GM12801 (cell line): ENCODE measurements around the gene ZSWIM8.

ENCODE experiments used
- TF ChIP-seq, protein P1 (sequence below): IDR thresholded peaks from one replicate; pipeline ENCODE4 v1.5.1; 2011; ENCODE audit warnings: control low read depth; ENCODE audit not compliant: insufficient read length; ENCODE audit errors: extremely low read depth

Gene ZSWIM8

GRCh38 chr10:73779018-73779417 lies 6.4 kb upstream of the ZSWIM8 start:
- TF ChIP-seq, protein P1, sequence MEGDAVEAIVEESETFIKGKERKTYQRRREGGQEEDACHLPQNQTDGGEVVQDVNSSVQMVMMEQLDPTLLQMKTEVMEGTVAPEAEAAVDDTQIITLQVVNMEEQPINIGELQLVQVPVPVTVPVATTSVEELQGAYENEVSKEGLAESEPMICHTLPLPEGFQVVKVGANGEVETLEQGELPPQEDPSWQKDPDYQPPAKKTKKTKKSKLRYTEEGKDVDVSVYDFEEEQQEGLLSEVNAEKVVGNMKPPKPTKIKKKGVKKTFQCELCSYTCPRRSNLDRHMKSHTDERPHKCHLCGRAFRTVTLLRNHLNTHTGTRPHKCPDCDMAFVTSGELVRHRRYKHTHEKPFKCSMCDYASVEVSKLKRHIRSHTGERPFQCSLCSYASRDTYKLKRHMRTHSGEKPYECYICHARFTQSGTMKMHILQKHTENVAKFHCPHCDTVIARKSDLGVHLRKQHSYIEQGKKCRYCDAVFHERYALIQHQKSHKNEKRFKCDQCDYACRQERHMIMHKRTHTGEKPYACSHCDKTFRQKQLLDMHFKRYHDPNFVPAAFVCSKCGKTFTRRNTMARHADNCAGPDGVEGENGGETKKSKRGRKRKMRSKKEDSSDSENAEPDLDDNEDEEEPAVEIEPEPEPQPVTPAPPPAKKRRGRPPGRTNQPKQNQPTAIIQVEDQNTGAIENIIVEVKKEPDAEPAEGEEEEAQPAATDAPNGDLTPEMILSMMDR: no peak

DNA sequence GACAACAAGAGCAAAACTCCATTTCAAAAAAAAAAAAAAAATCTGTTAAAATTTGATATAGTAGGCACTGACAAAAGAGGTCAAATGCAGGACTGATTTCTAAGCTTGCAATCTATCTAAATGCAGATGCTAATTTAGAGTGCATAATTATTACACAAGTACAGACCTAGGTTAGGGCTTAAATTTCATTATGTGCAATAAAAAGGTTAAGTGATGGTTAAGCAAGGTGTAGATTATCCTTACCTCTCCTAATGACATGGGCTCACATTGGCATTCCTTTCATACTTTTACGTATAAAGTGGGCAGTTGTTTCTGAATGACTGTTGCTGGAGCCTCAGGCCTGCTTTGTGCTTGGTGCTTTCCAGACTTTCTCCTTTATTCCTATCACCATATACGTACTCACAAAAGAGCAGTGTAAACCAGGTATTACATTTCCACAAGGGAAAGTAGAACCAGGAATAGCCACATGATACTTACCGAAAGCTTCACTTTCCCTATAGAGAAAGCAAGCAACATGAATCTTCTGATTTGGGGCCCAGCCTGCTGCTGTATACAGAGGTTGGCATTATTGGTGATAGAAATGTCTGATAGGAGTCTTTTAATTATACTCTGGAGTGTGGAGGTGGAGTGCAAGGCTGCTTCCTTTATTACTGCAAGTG lies 5.7 kb upstream of the ZSWIM8 start:
- TF ChIP-seq, protein P1: no peak

GRCh38 chr10:73780301-73780700 lies 5.1 kb upstream of the ZSWIM8 start:
- TF ChIP-seq, protein P1: no peak

DNA sequence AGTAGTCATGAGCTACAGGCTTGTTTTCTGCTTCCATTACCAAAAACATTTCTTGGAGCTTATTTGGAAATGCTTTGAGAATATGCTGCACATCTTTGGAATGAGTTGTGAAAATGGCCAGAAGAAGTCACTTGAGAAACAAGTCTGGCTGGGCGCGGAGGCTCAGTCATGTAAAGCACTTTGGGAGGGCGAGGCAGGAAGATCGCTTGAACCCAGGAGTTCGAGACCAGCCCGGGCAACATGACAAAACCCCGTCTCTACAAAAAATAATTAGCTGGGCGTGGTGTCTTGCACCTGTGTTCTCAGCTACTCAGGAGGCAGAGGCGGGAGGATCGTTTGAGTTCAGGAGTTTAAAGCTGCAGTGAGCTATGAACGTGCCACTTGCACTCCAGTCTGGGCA lies 4.4 kb upstream of the ZSWIM8 start:
- TF ChIP-seq, protein P1: no peak

GRCh38 chr10:73781548-73781878 lies 3.9 kb upstream of the ZSWIM8 start:
- TF ChIP-seq, protein P1: no peak

GRCh38 chr10:73781879-73782748 lies 3.3 kb upstream of the ZSWIM8 start, which contains the start of gene CHCHD1:
CHCHD1 (plus strand) TSS chr10:73782048; CDS start chr10:73782076, 28 bp downstream.
- TF ChIP-seq, protein P1: no peak

GRCh38 chr10:73782749-73783085 lies 2.7 kb upstream of the ZSWIM8 start:
- TF ChIP-seq, protein P1: no peak
